PFSK-1 (cell line): ENCODE measurements around the gene LOC101059915.

Experiments used
- FOXP2 ChIP-seq: optimal IDR thresholded peaks from 2 replicates; pipeline ENCODE3; 2011; ENCODE audit warnings: borderline replicate concordance, control low read depth, inconsistent platforms; ENCODE audit not compliant: insufficient read depth; ENCODE audit errors: extremely low read length, extremely low read depth
- POLR2AphosphoS5 ChIP-seq: IDR thresholded peaks from 2 replicates; pipeline ENCODE4 v1.6.1; 2012; ENCODE audit warnings: low read depth, mild to moderate bottlenecking, control low read depth, low read length, moderate library complexity
- SIN3A ChIP-seq: IDR thresholded peaks from 2 replicates; pipeline ENCODE4 v1.6.1; 2012; ENCODE audit warnings: mild to moderate bottlenecking, low read length, moderate library complexity, borderline replicate concordance; ENCODE audit not compliant: insufficient read depth
- TAF1 ChIP-seq: IDR thresholded peaks from 2 replicates; pipeline ENCODE4 v1.6.1; 2012; ENCODE audit warnings: low read length, control low read depth, borderline replicate concordance; ENCODE audit not compliant: insufficient read depth
- TF ChIP-seq, protein P1 (sequence below), 2 experiments: IDR thresholded peaks; 2 replicates each; pipeline versions ENCODE4 v1.6.1 to v1.8.0; 2011 to 2012; ENCODE audit warnings: low read depth in 2 of 2, low read length in 2 of 2, control low read depth in 1 of 2, inconsistent platforms in 1 of 2, mild to moderate bottlenecking in 1 of 2, moderate library complexity in 1 of 2; ENCODE audit not compliant: insufficient read depth in 1 of 2

LOC101059915 gene

DNA sequence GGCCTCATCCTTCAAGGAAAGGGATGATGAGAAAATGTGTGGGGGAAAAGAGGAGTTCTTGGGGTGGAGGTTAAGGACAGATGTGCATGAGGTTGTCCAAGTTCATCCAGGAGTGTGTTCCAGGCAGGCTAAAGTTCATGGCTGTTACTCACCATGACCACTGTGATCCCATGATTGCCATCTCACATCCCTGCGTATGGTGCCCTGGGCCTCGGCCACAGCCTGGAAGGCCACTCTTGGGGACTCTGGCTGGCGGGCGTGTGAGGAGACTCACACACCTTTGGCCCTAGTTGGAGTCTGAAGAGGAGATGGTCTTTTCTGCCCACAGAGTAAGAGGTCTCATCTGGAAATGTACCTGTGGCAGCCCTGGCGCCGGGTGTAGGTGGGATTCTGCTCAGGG is 7.4 kb upstream of the LOC101059915 start:
- TF ChIP-seq FOXP2 (no peak), POLR2AphosphoS5 (no peak), SIN3A (no peak), TAF1 (no peak)
- TF ChIP-seq, protein P1, sequence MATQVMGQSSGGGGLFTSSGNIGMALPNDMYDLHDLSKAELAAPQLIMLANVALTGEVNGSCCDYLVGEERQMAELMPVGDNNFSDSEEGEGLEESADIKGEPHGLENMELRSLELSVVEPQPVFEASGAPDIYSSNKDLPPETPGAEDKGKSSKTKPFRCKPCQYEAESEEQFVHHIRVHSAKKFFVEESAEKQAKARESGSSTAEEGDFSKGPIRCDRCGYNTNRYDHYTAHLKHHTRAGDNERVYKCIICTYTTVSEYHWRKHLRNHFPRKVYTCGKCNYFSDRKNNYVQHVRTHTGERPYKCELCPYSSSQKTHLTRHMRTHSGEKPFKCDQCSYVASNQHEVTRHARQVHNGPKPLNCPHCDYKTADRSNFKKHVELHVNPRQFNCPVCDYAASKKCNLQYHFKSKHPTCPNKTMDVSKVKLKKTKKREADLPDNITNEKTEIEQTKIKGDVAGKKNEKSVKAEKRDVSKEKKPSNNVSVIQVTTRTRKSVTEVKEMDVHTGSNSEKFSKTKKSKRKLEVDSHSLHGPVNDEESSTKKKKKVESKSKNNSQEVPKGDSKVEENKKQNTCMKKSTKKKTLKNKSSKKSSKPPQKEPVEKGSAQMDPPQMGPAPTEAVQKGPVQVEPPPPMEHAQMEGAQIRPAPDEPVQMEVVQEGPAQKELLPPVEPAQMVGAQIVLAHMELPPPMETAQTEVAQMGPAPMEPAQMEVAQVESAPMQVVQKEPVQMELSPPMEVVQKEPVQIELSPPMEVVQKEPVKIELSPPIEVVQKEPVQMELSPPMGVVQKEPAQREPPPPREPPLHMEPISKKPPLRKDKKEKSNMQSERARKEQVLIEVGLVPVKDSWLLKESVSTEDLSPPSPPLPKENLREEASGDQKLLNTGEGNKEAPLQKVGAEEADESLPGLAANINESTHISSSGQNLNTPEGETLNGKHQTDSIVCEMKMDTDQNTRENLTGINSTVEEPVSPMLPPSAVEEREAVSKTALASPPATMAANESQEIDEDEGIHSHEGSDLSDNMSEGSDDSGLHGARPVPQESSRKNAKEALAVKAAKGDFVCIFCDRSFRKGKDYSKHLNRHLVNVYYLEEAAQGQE (IDR thresholded peaks at IDR 0.05; ENCODE audit: insufficient read depth in 1 of 2, low read depth in 2 of 2, low read length in 2 of 2), result no peak

DNA sequence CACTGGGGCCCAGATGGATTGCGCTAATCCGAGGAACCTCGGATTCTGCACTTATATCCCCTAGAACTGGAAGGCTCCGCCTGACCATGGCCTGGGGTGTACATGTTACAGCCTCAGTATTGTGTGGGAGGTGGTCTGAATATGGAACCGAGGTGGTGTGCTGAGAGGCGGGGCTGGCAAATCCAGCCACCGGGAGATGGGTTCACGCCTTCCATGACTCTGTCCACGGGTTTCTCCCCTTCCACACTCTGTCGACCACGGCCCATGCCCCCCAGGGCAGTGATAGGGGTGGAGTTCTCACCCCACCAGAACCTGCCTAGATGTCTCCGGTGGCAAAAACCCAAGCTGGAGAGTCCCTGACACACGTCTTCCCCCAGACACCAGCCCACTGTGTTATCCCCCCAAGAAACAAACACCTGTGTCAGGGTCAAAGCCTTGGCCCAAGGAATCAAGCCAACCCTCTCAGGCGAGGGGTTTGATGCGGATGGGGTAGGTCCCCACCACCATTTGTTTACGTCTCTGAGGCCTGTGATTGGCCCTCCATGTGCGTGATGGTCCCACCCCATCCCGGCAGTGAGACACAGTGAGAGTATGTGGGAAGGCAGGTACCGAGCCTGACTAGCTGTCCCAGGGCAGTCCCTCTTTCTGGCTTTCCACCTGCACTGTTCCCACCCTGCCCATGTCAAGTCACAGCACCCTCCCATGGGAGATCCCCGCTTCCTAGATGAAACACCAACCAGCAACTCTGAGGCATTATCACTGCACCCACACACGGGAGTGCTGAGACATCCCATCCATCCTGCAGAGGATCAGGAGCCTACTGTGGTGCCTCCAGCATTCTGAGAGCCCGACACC is 6.6 kb upstream of the LOC101059915 start:
- TF ChIP-seq, protein P1 (IDR thresholded peaks at IDR 0.05; ENCODE audit: insufficient read depth in 1 of 2, low read depth in 2 of 2, low read length in 2 of 2), result no peak
- TF ChIP-seq TAF1 (no peak), POLR2AphosphoS5 (no peak), FOXP2 (no peak), SIN3A (no peak)

DNA sequence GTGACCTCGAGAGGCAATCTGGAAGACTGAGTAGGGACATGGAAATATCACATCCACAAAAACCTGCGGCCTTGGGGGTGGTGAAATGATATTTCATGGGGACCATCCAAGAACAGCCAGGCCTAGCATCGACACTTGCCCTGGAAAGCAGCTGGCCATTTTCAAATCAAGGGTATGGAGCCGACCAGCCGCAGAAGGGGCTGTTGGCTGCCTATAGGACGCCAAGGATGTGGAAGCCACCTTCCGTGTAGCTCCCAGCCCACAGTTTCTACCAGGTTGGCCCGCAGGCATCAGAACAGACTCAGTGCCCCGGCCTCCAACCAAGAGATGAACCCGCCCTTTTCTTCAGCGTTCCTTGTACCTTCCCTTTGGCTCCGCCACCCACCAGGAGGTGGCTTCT is 5.4 kb upstream of the LOC101059915 start:
- no peak for TF ChIP-seq POLR2AphosphoS5
- TF ChIP-seq, protein P1 (IDR thresholded peaks at IDR 0.05; ENCODE audit: insufficient read depth in 1 of 2, low read depth in 2 of 2, low read length in 2 of 2), result no peak
- TF ChIP-seq SIN3A, result no peak
- TF ChIP-seq FOXP2, result no peak
- no peak for TF ChIP-seq TAF1

DNA sequence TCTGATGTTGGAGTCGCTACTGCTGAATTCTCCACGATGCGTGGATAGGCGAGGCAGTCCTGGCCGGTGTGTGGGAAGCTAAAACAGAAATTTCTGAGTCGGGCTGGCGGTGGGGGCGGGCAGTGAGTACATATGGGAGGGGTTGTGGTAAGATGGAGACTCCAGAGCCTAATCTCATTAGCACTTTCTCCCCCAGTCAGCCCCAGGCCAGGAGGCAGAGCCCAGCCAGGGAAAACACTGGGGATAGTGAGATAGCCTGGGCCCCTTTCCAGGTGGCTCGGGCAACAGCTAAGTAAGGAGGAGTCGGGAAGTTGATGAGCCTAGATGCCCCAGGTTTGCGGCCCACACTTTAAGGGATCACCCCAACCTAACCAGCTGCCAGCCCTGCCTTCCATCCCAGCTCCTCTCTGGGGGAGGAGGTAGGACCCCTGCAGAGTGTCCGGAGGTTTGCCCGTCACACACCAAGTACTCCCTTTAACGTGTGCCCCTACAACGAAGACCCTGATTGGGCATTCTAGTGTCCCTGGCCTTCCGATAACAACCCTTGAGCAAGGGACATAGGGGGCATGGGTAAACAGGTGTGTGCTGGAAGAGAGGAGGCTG is 2.4 kb upstream of the LOC101059915 start:
- no peak for TF ChIP-seq SIN3A
- no peak for TF ChIP-seq POLR2AphosphoS5

DNA sequence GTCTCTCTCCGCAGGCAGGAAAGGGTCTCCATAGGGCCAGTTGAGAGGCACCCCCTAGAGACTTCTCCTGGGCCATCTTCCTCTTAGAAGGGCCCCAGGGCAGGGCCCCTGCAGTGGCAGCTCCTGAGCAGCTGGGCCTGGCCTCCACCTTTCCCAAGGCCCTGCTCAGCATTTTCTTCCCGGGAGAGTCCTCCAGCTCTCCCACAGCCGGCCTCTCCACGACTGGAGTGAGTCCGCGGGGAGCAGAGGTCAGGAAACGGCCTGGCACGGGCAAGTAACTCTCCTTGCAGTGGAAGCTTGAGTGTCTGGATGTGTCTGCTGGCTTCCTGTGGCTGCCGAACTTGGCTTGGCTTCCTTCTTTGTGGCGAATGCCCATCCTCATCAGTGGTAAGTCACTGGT is 1.6 kb upstream of the LOC101059915 start:
- TF ChIP-seq FOXP2, result no peak
- no peak for TF ChIP-seq POLR2AphosphoS5
- no peak for TF ChIP-seq TAF1
- TF ChIP-seq, protein P1 (IDR thresholded peaks at IDR 0.05; ENCODE audit: insufficient read depth in 1 of 2, low read depth in 2 of 2, low read length in 2 of 2), result no peak
- TF ChIP-seq SIN3A, result no peak
